Subcutaneous abdominal adipose tissue (tissue), 5 donors: ENCODE data around the gene SLIT3.

Experiments used
- H3K27ac ChIP-seq: one replicate; pipeline ENCODE4 v1.7.0; 2013; ENCODE audit warnings: low read depth, mild to moderate bottlenecking, inconsistent platforms, low read length, moderate library complexity
- H3K27me3 ChIP-seq, 5 donors: one replicate each; pipeline ENCODE4 v1.7.0; 2013; ENCODE audit warnings: low read length in 5 of 5, inconsistent platforms in 1 of 5; ENCODE audit not compliant: control insufficient read depth in 5 of 5, insufficient read depth in 4 of 5
- H3K36me3 ChIP-seq, 5 donors: one replicate each; pipeline ENCODE4 v1.7.0; 2013; ENCODE audit warnings: low read length in 5 of 5; ENCODE audit not compliant: control insufficient read depth in 5 of 5, insufficient read depth in 5 of 5
- H3K4me1 ChIP-seq, 5 donors: one replicate each; pipeline ENCODE4 v1.7.0; 2013; ENCODE audit warnings: low read length in 5 of 5, mild to moderate bottlenecking in 3 of 5, moderate library complexity in 1 of 5; ENCODE audit not compliant: control insufficient read depth in 5 of 5, insufficient read depth in 5 of 5
- H3K4me3 ChIP-seq, 5 donors: one replicate each; pipeline ENCODE4 v1.7.0; 2013; ENCODE audit warnings: low read length in 5 of 5, low read depth in 1 of 5
- H3K9ac ChIP-seq, 5 donors: one replicate each; pipeline ENCODE4 v1.7.0; 2013; ENCODE audit warnings: low read length in 5 of 5, mild to moderate bottlenecking in 4 of 5, moderate library complexity in 3 of 5
- H3K9me3 ChIP-seq, 5 donors: one replicate each; pipeline ENCODE4 v1.7.0; 2013; ENCODE audit warnings: low read length in 5 of 5; ENCODE audit not compliant: control insufficient read depth in 5 of 5
- donor health status: healthy.
- donor health status: healthy.
- donor health status: healthy.
- donor health status: healthy.
- donor health status: healthy.

SLIT3 gene

DNA sequence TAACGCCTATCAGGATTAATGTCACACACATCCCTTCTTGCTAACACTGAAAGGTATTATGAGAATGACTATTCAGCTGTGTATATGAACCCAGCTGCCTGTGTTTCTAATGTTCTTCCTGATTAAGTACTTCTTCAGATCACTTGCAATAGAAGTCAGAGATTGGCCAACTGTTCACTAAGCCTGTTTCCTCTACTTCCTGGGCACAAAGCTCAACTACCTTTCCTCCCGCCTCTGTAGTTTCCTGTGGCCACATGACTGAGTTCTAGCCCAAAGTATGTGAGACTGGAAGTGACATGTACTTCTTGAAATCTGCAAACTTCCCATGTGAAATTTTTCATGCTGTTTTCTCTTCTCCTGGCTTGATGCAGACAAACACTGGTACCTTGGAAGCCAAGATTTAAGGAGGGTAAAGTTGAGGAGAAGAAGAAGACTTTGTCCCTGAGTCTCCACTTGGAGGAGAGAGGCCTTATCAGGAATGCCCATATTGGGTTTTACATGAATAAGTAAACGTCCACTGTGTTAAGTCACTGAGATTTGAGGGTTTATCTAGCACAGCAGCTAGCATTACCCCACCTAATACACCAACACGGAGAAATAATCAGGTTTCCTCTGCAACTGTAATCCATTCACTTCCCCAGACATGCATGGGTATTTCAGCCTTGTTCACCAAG is 58.6 kb downstream of the SLIT3 start:
- Histone ChIP-seq H3K9me3 (peaks cover 0 to 4% (median 0%) of the 10 kb centered on the region in 5 donors), H3K27ac (peak overlapping the region; percentile 2), H3K9ac (peak overlapping the region in 1 of 5 donors; percentile 17), H3K4me1 (peaks cover 0 to 16% (median 15%) of the 10 kb centered on the region in 5 donors), H3K36me3 (no peaks in the 10 kb centered on the region), H3K4me3 (no peak overlapping the region), H3K27me3 (no peaks in the 10 kb centered on the region)

DNA sequence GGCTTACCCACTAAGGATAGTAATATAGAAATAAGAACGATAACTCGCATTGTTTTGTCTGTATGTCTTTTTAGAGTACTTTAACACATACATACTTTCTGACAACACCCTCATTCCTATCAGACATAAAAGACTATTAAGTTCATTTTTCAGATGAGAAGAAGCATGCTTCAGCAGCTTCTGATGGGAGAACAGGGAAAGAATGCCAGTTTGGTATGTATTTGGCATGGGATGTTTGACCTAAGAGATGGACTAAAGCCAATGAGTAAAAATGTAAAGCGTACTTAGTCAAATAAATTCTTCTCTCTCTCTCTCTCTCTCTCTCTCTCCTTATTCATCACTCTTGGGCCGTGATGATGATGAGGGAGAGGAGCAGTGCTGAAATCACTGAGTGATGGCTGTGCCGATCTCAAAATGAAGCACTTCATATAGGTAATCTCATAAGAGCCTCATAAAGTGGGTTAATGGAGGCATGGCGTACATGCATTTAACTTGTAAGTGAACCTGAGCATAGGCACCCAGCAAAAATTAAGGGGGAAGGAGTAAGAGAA is 71.5 kb downstream of the SLIT3 start:
- H3K9me3 ChIP-seq, result no peaks in the 10 kb centered on the region

DNA sequence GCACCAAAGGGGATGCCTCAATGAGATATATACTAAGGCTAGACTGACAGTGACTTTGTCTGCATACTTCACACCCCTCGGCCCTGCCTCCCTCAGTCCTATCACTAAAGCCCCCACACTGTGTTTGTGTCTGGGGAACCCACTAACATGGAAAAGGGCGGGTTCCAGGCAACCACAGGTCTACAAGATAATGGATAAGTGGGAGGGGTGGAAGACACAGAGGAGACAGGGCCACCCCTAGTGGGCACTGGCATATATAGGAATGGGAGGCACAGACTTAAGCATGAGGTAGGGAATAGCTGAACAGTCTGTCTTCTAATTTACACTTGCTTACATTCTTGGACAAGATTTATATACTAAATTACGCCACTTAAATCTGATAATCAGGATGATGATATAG is 74.0 kb downstream of the SLIT3 start:
- Histone ChIP-seq H3K36me3 (no peaks in the 10 kb centered on the region), H3K27ac (no peak overlapping the region)

More for the DNA sequence above, 71.5 kb downstream of the SLIT3 start:
- no peak overlapping the region for H3K9ac ChIP-seq
- H3K4me3 ChIP-seq, result no peak overlapping the region
- H3K27ac ChIP-seq, result no peak overlapping the region
- no peaks in the 10 kb centered on the region for H3K4me1 ChIP-seq
- no peaks in the 10 kb centered on the region for H3K27me3 ChIP-seq
- no peaks in the 10 kb centered on the region for H3K36me3 ChIP-seq

DNA sequence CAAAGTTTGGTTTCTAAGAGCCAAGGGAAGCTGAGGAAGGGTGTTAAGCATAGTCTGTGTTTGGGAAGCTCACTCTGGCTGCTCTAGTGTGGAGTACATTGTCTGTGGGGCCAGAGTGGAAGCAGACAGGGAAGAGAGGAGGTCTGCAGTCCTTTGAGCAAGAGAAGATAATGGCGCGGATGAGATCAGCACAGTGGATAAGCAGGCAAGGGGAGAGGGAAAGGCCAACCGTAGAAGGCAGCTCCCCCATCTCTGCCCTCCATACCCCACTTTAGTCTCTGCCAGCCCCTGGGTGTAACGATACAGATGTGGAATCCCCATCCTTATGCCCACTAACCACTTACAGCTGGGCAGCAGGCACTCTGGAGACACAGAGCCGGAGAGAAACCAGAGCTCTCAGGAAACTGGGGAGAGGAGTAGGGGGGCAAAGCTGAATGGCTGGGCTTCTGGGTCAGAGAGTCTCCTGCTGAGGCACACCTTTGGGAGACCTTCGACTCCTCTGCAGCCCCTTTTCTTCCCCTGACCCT is 75.0 kb downstream of the SLIT3 start:
- Histone ChIP-seq H3K4me1 (peaks cover 0 to 8% (median 2%) of the 10 kb centered on the region in 5 donors), H3K27me3 (no peaks in the 10 kb centered on the region), H3K27ac (no peak overlapping the region), H3K9ac (no peak overlapping the region), H3K36me3 (no peaks in the 10 kb centered on the region), H3K4me3 (no peak overlapping the region), H3K9me3 (no peaks in the 10 kb centered on the region)

More for the DNA sequence above, 74.0 kb downstream of the SLIT3 start:
- Histone ChIP-seq H3K9me3 (no peaks in the 10 kb centered on the region), H3K9ac (no peak overlapping the region), H3K4me3 (no peak overlapping the region), H3K4me1 (peaks cover 0 to 8% (median 2%) of the 10 kb centered on the region in 5 donors), H3K27me3 (no peaks in the 10 kb centered on the region)

DNA sequence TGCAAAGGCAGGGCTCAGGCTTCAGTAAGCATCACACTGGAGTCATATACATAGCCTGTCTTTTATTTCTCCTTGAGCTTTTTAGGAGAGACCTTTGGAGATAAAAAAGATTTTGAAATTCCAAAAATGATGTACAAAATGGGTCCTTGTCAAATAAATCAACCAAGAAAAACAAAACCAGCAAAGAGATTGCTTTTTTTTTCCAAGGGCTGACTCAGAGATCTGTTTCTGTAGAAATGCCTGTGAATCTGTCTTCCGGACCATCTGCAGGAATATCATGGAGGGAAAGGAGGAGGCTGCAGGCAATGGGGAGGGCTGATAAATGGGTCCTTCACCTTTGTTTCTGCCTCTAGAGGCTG is 77.4 kb downstream of the SLIT3 start:
- no peaks in the 10 kb centered on the region for H3K9me3 ChIP-seq
- no peak overlapping the region for H3K4me3 ChIP-seq
- H3K36me3 ChIP-seq, result no peaks in the 10 kb centered on the region
- H3K27ac ChIP-seq, result no peak overlapping the region
- peaks cover 0 to 10% (median 7%) of the 10 kb centered on the region in 5 donors for H3K4me1 ChIP-seq
- no peaks in the 10 kb centered on the region for H3K27me3 ChIP-seq
- no peak overlapping the region for H3K9ac ChIP-seq

DNA sequence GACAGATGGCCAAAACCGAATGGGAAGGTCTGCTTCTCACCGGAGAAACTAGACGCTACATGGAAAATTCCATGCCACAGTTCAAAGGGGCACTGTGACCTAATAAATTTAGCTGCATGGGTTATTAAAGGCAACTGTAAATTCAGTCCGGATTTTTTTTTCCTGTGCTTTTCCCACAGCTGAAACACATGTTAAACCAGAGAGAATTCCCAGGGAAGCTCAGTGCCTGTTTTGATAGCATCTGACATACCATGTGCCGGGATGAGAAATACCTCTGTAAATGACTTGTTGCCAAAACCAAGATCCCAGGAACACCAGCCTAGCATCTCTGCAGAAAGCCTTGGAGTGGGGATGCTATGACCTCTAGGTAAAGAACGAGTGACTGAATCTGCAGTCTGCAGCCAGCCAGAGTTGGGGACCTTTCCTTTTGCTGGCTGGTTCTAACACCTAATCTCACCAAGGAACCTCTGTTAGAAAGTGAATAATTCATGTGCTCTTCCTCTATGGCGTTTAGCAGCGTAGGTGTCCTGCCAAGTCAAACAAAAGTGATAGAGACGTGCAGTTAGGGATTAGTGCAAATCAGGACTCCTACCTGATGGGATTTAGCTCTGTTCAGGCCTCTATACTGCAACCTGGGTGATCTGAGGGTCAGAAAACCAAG is 77.9 kb downstream of the SLIT3 start:
- Histone ChIP-seq H3K27ac (no peak overlapping the region), H3K4me3 (no peak overlapping the region), H3K9ac (no peak overlapping the region), H3K36me3 (no peaks in the 10 kb centered on the region), H3K27me3 (no peaks in the 10 kb centered on the region), H3K4me1 (peaks cover 0 to 10% (median 7%) of the 10 kb centered on the region in 5 donors), H3K9me3 (no peaks in the 10 kb centered on the region)

DNA sequence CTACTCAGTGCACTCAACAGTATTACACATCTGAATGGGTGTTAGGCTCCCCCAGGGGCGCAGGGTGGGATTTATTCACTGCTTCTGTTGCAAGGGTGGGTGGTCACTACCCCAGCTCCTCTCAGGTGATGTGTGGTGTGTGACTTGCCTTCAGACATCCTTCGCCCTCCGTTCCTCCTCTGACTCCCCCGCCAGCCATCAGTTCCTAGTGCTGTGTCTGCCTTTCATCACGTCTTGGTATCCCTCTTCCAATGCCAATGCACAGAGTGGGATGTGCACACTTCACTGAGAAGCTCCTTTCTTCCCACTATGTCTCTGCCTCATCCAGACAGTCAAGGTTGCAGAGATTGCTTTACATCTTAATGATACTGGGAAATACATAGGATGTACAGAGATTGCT is 79.4 kb downstream of the SLIT3 start:
- H3K4me1 ChIP-seq, result peaks cover 0 to 10% (median 7%) of the 10 kb centered on the region in 5 donors
- no peak overlapping the region for H3K27ac ChIP-seq
- H3K27me3 ChIP-seq, result no peaks in the 10 kb centered on the region

DNA sequence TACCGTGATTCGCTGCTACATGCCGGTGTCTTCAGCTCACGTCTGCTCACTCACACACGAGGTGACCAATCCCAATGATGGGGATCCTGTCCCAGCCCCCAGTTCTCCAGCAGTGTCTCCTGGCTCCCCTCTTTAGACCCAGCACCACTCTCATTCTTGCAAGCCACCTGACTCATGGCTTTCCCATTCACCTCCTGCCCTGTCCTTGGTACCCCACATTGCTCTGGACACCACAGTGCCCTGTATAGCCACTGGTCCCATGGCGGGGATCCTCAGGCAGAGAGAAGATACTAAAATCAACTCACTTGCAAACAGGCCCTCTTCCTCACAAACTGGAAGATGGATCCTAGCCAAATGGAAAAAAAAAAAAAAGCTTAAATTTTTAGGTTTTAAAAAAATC is 81.0 kb downstream of the SLIT3 start:
- Histone ChIP-seq H3K4me1 (peaks cover 0 to 10% (median 7%) of the 10 kb centered on the region in 5 donors), H3K4me3 (no peak overlapping the region), H3K36me3 (no peaks in the 10 kb centered on the region), H3K27me3 (no peaks in the 10 kb centered on the region), H3K9me3 (no peaks in the 10 kb centered on the region), H3K9ac (no peak overlapping the region), H3K27ac (no peak overlapping the region)

More for the DNA sequence above, 79.4 kb downstream of the SLIT3 start:
- Histone ChIP-seq H3K36me3 (no peaks in the 10 kb centered on the region), H3K9ac (no peak overlapping the region), H3K9me3 (no peaks in the 10 kb centered on the region), H3K4me3 (no peak overlapping the region)

DNA sequence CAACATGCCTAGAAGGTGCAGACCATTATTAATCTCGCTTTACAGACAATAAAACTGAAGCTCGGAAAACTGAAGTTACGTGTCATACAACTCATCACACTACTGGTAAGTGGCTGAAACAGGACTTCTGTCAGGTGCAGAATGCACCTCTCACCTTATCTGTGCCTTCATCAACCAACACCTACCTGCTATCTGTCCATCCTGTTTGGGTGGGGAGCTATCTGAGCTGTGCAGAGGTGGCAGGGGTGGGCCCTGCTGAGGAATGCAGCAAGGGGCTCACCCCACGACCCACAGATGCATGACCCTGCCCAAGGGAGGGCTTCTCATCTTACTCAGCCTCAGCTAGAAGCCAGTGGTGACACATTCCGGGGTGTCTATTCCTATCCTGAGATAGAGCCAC is 81.6 kb downstream of the SLIT3 start:
- no peak overlapping the region for H3K4me3 ChIP-seq
- H3K27ac ChIP-seq, result no peak overlapping the region
- H3K27me3 ChIP-seq, result no peaks in the 10 kb centered on the region
- no peaks in the 10 kb centered on the region for H3K36me3 ChIP-seq
- H3K9ac ChIP-seq, result no peak overlapping the region
- no peaks in the 10 kb centered on the region for H3K9me3 ChIP-seq
- peaks cover 0 to 10% (median 7%) of the 10 kb centered on the region in 5 donors for H3K4me1 ChIP-seq

DNA sequence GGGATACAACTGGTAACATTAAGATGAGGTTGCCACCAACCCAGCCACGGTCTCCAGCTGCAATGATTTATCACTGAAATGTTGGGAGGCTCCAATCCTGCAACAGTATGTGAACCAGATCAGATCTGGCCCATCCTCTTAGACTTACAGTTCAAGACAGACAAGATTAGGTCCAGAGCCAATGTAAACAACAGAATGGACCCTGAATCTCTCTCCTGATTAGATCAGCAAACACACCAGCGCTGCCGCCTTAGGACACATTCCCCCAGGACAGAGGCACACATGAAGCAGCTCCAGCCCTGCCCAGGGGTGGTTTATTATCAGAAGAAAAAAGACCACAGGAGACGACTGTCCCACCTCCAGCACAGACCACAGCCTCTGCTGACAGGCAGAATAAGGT is 82.1 kb downstream of the SLIT3 start:
- Histone ChIP-seq H3K9me3 (no peaks in the 10 kb centered on the region), H3K27ac (no peak overlapping the region), H3K4me3 (no peak overlapping the region), H3K36me3 (no peaks in the 10 kb centered on the region), H3K9ac (no peak overlapping the region), H3K27me3 (no peaks in the 10 kb centered on the region), H3K4me1 (peaks cover 0 to 10% (median 7%) of the 10 kb centered on the region in 5 donors)
